ENCODE data around the gene RGPD6. TPM values are rescaled to one million over a fixed set of nuclear protein-coding genes. Genes with fewer than 3 reads are reported as not detected.
"Not testable (repeated sequence)": the region's sequence is repeated elsewhere in the genome, so short reads cannot be mapped to it uniquely, and the experiment has no call there.

RGPD6 gene
- polyA plus RNA-seq, 1 donor from 2014 or later: 39.8 TPM

GRCh38 chr2:110499755-110500377, 77.2 kb downstream of the RGPD6 start:
- H3K79me2 ChIP-seq (replicated peaks; ENCODE audit: insufficient read depth, low read length); H2AFZ ChIP-seq (ENCODE audit: low read depth, low read length); H3K36me3 ChIP-seq (ENCODE audit: insufficient read depth, low read length); H3K4me3 ChIP-seq (ENCODE audit: low read length); H3K4me2 ChIP-seq (ENCODE audit: low read length); H3F3A ChIP-seq (ENCODE audit: insufficient read depth, low read length, poor library complexity, severe bottlenecking); H3K9me3 ChIP-seq (ENCODE audit: low read length); H4K20me1 ChIP-seq (ENCODE audit: insufficient read depth); H3K9me2 ChIP-seq (ENCODE audit: insufficient read depth, low read length); H3K9ac ChIP-seq (ENCODE audit: low read length); H3K27ac ChIP-seq (ENCODE audit: low read length); H3K27me3 ChIP-seq (ENCODE audit: insufficient read depth, low read depth, low read length): not testable (repeated sequence)

- H3K4me3 ChIP-seq (ENCODE audit: low read length); H3K36me3 ChIP-seq (ENCODE audit: insufficient read depth, low read length); H3K4me2 ChIP-seq (ENCODE audit: low read length); H3K9me2 ChIP-seq (ENCODE audit: insufficient read depth, low read length); H3F3A ChIP-seq (ENCODE audit: insufficient read depth, low read length, poor library complexity, severe bottlenecking); H3K27ac ChIP-seq (ENCODE audit: low read length); H4K20me1 ChIP-seq (ENCODE audit: insufficient read depth); H2AFZ ChIP-seq (ENCODE audit: low read depth, low read length); H3K27me3 ChIP-seq (ENCODE audit: insufficient read depth, low read depth, low read length); H3K79me2 ChIP-seq (replicated peaks; ENCODE audit: insufficient read depth, low read length); H3K9me3 ChIP-seq (ENCODE audit: low read length); H3K9ac ChIP-seq (ENCODE audit: low read length): not testable (repeated sequence)
Observed at GRCh38 chr2:110496027-110496426, 81.0 kb downstream of the RGPD6 start.

GRCh38 chr2:110494488-110494887, 82.5 kb downstream of the RGPD6 start:
- not testable (repeated sequence) for H3K9me3 ChIP-seq (ENCODE audit: low read length); H3K27me3 ChIP-seq (ENCODE audit: insufficient read depth, low read depth, low read length); H3F3A ChIP-seq (ENCODE audit: insufficient read depth, low read length, poor library complexity, severe bottlenecking); H3K79me2 ChIP-seq (replicated peaks; ENCODE audit: insufficient read depth, low read length); H3K9me2 ChIP-seq (ENCODE audit: insufficient read depth, low read length); H2AFZ ChIP-seq (ENCODE audit: low read depth, low read length); H3K27ac ChIP-seq (ENCODE audit: low read length); H3K36me3 ChIP-seq (ENCODE audit: insufficient read depth, low read length); H3K4me2 ChIP-seq (ENCODE audit: low read length); H4K20me1 ChIP-seq (ENCODE audit: insufficient read depth); H3K9ac ChIP-seq (ENCODE audit: low read length); H3K4me3 ChIP-seq (ENCODE audit: low read length)

- not testable (repeated sequence) for H3K36me3 ChIP-seq (ENCODE audit: insufficient read depth, low read length); H3K9ac ChIP-seq (ENCODE audit: low read length); H3K79me2 ChIP-seq (replicated peaks; ENCODE audit: insufficient read depth, low read length); H3K4me3 ChIP-seq (ENCODE audit: low read length); H3K27ac ChIP-seq (ENCODE audit: low read length); H3K4me2 ChIP-seq (ENCODE audit: low read length); H3F3A ChIP-seq (ENCODE audit: insufficient read depth, low read length, poor library complexity, severe bottlenecking); H3K27me3 ChIP-seq (ENCODE audit: insufficient read depth, low read depth, low read length); H2AFZ ChIP-seq (ENCODE audit: low read depth, low read length); H4K20me1 ChIP-seq (ENCODE audit: insufficient read depth); H3K9me3 ChIP-seq (ENCODE audit: low read length); H3K9me2 ChIP-seq (ENCODE audit: insufficient read depth, low read length)
Observed at GRCh38 chr2:110488991-110489390, 88.0 kb downstream of the RGPD6 start.

GRCh38 chr2:110482697-110483096, 94.3 kb downstream of the RGPD6 start:
- not testable (repeated sequence) for H3K27ac ChIP-seq (ENCODE audit: low read length); H3K9ac ChIP-seq (ENCODE audit: low read length); H3K9me2 ChIP-seq (ENCODE audit: insufficient read depth, low read length); H3K4me3 ChIP-seq (ENCODE audit: low read length); H3K9me3 ChIP-seq (ENCODE audit: low read length); H3K36me3 ChIP-seq (ENCODE audit: insufficient read depth, low read length); H2AFZ ChIP-seq (ENCODE audit: low read depth, low read length); H3K79me2 ChIP-seq (replicated peaks; ENCODE audit: insufficient read depth, low read length); H4K20me1 ChIP-seq (ENCODE audit: insufficient read depth); H3F3A ChIP-seq (ENCODE audit: insufficient read depth, low read length, poor library complexity, severe bottlenecking); H3K4me2 ChIP-seq (ENCODE audit: low read length); H3K27me3 ChIP-seq (ENCODE audit: insufficient read depth, low read depth, low read length)

- H4K20me1 ChIP-seq (ENCODE audit: insufficient read depth); H3K36me3 ChIP-seq (ENCODE audit: insufficient read depth, low read length); H3K79me2 ChIP-seq (replicated peaks; ENCODE audit: insufficient read depth, low read length); H3F3A ChIP-seq (ENCODE audit: insufficient read depth, low read length, poor library complexity, severe bottlenecking); H3K27ac ChIP-seq (ENCODE audit: low read length); H3K9me3 ChIP-seq (ENCODE audit: low read length); H3K4me2 ChIP-seq (ENCODE audit: low read length); H3K4me3 ChIP-seq (ENCODE audit: low read length); H3K9me2 ChIP-seq (ENCODE audit: insufficient read depth, low read length); H3K9ac ChIP-seq (ENCODE audit: low read length); H2AFZ ChIP-seq (ENCODE audit: low read depth, low read length); H3K27me3 ChIP-seq (ENCODE audit: insufficient read depth, low read depth, low read length): not testable (repeated sequence)
Observed at GRCh38 chr2:110481200-110481599, 95.8 kb downstream of the RGPD6 start.

GRCh38 chr2:110480084-110480483, 96.9 kb downstream of the RGPD6 start:
- not testable (repeated sequence) for H2AFZ ChIP-seq (ENCODE audit: low read depth, low read length)

GRCh38 chr2:110477370-110477769, 99.7 kb downstream of the RGPD6 start:
- H3K9me2 ChIP-seq (ENCODE audit: insufficient read depth, low read length): not testable (repeated sequence)

More at GRCh38 chr2:110480084-110480483, 96.9 kb downstream of the RGPD6 start:
- not testable (repeated sequence) for H3K9me2 ChIP-seq (ENCODE audit: insufficient read depth, low read length); H3F3A ChIP-seq (ENCODE audit: insufficient read depth, low read length, poor library complexity, severe bottlenecking); H3K27ac ChIP-seq (ENCODE audit: low read length); H3K4me3 ChIP-seq (ENCODE audit: low read length); H3K9me3 ChIP-seq (ENCODE audit: low read length); H3K27me3 ChIP-seq (ENCODE audit: insufficient read depth, low read depth, low read length); H4K20me1 ChIP-seq (ENCODE audit: insufficient read depth); H3K9ac ChIP-seq (ENCODE audit: low read length); H3K4me2 ChIP-seq (ENCODE audit: low read length); H3K79me2 ChIP-seq (replicated peaks; ENCODE audit: insufficient read depth, low read length); H3K36me3 ChIP-seq (ENCODE audit: insufficient read depth, low read length)

More at GRCh38 chr2:110477370-110477769, 99.7 kb downstream of the RGPD6 start:
- H3K9me3 ChIP-seq (ENCODE audit: low read length); H3K27me3 ChIP-seq (ENCODE audit: insufficient read depth, low read depth, low read length); H3K4me3 ChIP-seq (ENCODE audit: low read length); H3K79me2 ChIP-seq (replicated peaks; ENCODE audit: insufficient read depth, low read length); H2AFZ ChIP-seq (ENCODE audit: low read depth, low read length); H3K27ac ChIP-seq (ENCODE audit: low read length); H3K4me2 ChIP-seq (ENCODE audit: low read length); H4K20me1 ChIP-seq (ENCODE audit: insufficient read depth); H3F3A ChIP-seq (ENCODE audit: insufficient read depth, low read length, poor library complexity, severe bottlenecking); H3K9ac ChIP-seq (ENCODE audit: low read length); H3K36me3 ChIP-seq (ENCODE audit: insufficient read depth, low read length): not testable (repeated sequence)
